HG03342 (cell line): Measurements from ENCODE around the gene MED9.
"Not testable (repeated sequence)": the region's sequence is repeated elsewhere in the genome, so short reads cannot be mapped to it uniquely, and the experiment has no call there.

Experiments
- ATAC-seq: cut with Tn5 transposase; IDR thresholded peaks from one replicate; pipeline ENCODE4 v1.9.1; 2021; ENCODE audit warnings: mild to moderate bottlenecking, moderate library complexity; ENCODE audit not compliant: unreplicated experiment

MED9 gene

GRCh38 chr17:17454700-17455099 is 22.1 kb upstream of the MED9 start:
- not testable (repeated sequence) for ATAC-seq

- no peak for ATAC-seq
Measured at GRCh38 chr17:17455173-17455572, 21.6 kb upstream of the MED9 start.

- no peak for ATAC-seq
Measured at GRCh38 chr17:17456251-17456650, 20.5 kb upstream of the MED9 start.

- no peak for ATAC-seq
Measured at GRCh38 chr17:17457680-17458079, 19.1 kb upstream of the MED9 start.

- ATAC-seq: no peak
Measured at GRCh38 chr17:17460038-17460437, 16.8 kb upstream of the MED9 start.

- no peak for ATAC-seq
Measured at GRCh38 chr17:17462048-17462824, 14.6 kb upstream of the MED9 start.

GRCh38 chr17:17463821-17464220 is 13.0 kb upstream of the MED9 start:
- no peak for ATAC-seq

GRCh38 chr17:17465878-17466277 is 10.9 kb upstream of the MED9 start:
- not testable (repeated sequence) for ATAC-seq

- ATAC-seq: no peak
Measured at GRCh38 chr17:17466511-17466910, 10.3 kb upstream of the MED9 start.

GRCh38 chr17:17467016-17467415 is 9.8 kb upstream of the MED9 start:
- ATAC-seq: no peak

- no peak for ATAC-seq
Measured at GRCh38 chr17:17467720-17468119, 9.1 kb upstream of the MED9 start.

- ATAC-seq: no peak
Measured at GRCh38 chr17:17468217-17469010, 8.4 kb upstream of the MED9 start.

- no peak for ATAC-seq
Measured at GRCh38 chr17:17469358-17469757, 7.4 kb upstream of the MED9 start.

GRCh38 chr17:17469996-17470395 is 6.8 kb upstream of the MED9 start:
- no peak for ATAC-seq

- no peak for ATAC-seq
Measured at GRCh38 chr17:17472333-17472920, 4.4 kb upstream of the MED9 start.

- ATAC-seq: no peak
Measured at GRCh38 chr17:17474341-17474740, 2.5 kb upstream of the MED9 start.

- no peak for ATAC-seq
Measured at GRCh38 chr17:17479209-17479608, 2.4 kb downstream of the MED9 start.

- ATAC-seq: no peak
Measured at GRCh38 chr17:17480593-17481148, 3.9 kb downstream of the MED9 start.

- ATAC-seq: no peak
Measured at GRCh38 chr17:17481860-17482259, 5.1 kb downstream of the MED9 start.

- no peak for ATAC-seq
Measured at GRCh38 chr17:17484451-17484899, 7.7 kb downstream of the MED9 start.

GRCh38 chr17:17485420-17485819 is 8.6 kb downstream of the MED9 start:
- ATAC-seq: no peak
